Non-pigmented ciliary epithelial cell (primary cell): ENCODE data around the gene COL27A1.

Experiments used
- DNase-seq: peaks from one replicate; pipeline ENCODE4 v3.0.0-alpha.2; 2010; ENCODE audit warnings: low read depth

COL27A1 gene

DNA sequence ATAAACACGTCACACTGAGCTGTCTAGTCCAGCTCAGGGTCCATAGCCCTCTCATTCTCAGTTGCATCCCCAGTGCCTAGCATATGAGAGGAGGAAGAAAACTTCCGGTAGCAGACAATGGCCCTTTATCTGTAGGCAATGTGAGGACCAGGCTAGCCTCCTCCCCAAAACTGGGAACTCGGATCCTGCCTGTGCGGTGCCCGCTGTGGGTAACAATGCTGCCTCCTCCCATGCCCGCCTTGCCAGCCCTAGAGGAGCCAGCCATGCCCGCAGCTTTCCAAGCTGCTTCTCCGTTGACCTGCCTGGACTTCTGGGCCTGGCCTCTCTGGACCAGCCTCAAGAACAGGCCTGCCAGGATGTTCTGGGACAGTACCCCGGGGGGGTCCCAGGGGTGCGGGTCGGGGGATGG, 93.0 kb downstream of the COL27A1 start:
- DNase-seq = no peak

DNA sequence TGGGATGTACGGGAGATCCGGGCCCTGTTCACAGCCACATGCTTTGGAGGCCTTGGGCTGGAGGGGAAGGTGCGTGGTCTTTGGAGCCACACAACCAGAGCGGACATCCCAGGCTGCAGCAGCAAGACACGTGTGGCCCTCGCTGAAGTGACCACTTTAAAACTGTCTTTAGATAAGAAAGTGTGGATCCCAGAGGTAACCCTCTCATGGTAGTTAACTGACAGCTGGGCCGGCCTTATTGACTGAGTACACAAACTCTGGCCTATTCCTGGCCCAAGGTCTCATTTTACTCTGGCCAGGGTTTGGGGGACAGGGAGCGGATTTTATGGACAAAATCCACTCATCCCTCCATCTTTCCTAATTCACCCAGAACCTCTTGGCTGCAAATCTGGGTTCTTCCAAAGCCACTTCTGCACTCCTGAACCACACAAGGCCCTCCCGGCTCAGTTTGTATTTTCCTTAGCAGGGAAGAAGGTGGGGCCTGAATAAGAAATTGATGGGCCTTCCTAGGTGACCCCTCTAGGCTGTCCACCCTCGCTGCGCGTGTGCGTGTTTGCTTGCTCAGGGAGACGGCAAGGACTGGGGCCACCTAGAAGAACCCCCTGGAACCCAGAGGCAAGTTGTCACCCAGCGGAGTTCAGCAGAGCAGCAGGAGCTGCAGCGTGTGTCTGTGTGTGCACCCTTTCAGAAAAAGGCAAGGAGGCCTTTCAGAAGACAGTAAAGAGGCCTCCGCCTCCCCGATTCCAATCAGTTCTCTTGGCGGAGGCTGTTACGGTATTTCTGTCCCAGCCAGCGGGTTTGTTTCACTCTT, 94.3 kb downstream of the COL27A1 start:
- DNase-seq = no peak

DNA sequence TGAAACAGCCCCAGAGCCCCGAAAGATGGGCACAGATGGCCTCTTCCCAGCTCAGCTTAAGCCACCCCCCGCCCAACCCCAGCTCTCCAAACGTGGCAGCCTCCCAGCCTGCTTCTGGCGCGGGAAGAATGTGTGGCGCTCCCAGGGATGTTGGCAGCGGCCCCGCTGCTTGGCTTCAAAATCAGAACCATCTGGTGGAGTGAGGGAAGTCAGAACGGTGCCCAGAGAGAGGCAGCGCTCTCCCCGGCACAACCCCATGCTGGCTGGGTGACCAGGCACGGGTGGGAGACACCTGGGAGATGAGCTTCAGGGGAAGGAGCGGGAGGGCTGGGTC, 94.9 kb downstream of the COL27A1 start:
- DNase-seq = no peak

DNA sequence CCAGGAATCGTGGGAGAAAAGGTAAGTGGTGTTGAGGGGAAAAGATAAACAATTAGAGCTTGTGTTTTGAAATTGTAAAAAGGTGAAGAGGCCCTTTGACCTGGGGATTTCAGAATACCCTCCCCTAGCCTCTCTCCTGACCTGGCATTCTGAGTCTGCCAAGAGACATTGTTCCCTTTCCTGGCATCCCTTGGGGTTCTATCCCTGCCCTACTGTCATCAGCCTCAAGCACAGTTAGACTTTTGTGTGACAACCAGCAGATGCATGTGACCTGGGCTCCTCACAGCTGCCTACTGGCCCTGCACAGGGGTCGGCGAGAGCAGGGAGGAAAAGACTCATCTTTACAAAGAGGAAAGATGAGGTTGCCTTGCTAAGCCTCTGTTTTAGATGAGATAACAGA, 95.3 kb downstream of the COL27A1 start:
- no peak for DNase-seq

DNA sequence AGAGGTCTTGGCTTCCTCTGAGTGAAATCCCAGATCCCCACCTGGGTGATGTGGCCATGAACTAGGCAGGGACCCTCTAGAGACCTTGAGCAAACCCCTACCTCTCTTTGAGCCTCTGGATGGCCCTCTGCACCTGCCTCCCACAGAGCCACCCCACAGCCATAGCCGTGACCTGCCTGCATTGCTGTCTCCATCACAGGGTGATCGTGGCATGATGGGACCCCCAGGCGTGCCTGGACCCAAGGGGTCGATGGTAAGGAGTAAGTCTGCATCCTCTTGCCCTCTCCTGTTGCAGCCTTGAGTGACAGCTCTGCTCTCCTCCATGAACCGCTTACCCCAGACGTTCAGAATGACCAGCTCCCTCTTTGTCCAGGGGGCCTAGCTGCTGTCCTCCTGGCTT, 97.1 kb downstream of the COL27A1 start:
- DNase-seq = no peak

DNA sequence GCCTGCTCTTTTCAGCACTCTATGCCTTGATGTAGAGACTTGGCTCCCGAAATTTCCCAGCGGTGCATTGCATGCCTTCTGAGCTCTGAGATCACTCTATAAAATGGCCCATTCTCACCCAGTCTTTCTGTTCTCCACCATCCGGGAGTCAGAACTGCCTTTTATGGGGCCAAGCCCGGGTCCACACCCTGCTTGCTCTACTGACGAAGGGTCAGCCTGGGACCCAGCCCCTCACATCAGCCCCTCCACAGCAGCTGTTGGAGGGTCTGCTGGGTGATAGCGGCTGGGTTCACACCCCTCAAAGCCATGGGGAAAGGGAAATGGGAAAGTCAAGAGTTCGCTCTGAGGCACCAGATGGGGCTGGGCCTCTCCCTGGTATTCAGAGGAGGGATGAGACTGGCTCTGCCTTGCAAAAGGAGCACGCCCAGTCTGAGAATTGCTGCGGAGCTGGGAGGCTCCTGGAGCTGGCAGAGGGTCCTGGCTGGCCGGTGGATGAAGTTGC, 101.5 kb downstream of the COL27A1 start:
- DNase-seq = no peak

DNA sequence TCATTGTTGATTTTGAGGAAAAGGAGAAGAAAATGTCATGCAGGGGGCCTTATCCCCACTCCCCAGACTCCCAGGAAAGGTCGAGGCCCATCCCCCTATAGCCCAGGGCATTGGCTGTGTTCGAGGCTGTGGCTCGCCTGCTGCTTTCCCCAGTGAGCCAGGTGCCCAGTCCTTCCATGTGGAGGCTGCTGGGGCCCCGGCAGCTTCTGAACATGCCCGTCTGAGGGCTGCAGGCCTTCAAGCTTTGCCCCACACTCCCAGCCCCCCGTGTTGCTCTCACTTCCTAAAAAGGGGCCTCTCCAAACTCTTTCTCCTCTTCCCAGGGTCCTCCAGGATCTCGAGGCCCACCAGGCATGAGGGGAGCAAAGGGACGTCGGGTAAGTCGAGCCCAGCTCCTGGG, 102.9 kb downstream of the COL27A1 start:
- no peak for DNase-seq

DNA sequence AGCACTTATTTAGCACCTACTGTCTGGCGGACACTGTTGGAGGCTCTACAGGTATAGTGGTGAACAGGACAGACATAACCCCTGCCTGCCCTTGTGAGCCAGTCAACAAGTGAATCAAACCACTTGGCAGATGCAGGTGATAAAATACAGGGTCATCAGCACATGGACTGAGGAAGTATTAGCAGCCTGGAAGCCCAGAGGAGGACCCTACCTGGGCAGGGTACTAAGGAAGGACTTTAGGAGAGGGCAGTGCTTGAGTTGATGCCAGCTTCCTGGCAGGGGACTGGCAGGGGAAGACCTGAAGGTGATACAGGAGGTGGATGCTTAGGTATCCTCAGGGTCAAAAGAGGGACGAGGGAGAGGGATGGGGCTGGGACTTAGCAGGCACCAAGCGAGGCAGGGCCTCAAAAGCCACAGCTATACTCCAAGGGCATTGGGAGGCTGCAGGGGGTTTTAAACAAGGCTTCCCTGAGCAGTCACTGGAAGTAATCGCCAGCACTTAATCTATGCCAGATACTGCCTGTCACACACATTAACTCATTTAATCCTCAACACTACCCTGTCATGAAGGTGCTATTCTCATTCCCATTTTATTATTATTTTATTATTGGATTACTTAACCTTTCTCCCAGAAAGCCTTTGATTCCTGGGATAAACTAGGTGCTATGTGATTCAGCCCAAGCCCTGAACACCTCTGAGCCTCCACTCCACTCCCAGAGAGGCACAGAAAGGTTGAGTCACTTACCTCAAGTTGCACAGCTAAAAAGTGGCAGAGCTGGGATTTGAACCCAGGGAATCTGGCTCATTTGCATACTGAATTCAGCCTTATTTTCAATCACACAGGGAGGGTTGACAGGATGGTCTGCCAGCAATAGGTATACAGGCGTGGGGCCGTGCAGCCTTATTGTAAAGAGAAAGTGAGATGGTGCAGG, 103.8 kb downstream of the COL27A1 start:
- DNase-seq = no peak

DNA sequence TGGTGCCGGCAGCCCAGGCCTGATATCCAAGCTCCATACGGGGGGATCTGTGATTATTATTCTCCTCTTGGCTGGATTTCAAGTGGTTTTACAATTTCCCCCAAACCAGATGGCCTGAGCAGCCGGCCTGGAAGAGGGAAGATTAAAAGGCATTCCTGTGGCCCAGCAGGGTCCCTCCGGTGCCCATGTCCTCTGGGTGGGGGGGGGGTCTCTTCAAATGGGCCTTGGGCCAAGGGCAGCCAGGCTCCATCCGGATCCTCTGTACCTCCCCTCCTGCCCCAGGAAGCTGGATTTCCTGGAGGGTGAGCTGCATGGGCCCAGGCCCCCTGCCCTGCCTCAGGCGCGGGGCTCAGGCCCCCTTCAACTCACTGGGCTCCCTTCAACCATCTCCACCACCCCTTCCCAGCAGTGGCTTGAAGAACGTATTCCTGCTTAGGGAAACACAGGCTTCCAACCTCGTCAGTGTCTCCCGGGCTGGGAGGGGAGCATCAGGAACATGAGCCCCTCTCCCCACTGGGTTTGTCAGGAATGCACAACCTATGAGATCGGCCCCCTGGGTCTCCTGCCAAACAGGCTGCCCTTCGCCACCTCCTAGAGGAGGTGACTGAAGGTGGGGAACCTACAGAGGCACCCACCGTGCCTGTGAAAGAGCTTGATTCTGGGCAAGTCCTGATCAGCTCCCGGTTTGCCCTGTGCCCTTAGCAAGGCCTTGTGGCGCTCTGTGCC, 104.6 kb downstream of the COL27A1 start:
- no peak for DNase-seq

DNA sequence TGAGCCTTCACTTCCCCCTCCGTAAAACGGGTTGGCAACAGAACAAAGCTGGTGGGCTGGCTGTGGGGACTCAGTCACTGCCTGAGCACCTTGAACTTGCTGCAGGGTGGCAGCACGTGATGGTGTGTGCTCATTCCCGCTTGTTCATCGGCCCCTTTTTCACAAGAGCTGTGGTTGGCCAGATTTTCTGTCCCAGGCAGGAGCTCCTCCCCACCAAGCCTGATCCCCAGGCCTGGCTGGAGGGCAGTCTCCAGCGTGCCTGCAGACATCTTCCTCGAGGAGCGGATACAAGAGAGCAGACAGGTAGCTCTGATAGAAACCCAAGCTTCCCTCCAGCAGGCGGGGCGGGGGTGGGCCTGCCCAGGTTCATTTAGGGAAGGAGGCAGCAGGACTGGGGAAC, 105.7 kb downstream of the COL27A1 start:
- no peak for DNase-seq

DNA sequence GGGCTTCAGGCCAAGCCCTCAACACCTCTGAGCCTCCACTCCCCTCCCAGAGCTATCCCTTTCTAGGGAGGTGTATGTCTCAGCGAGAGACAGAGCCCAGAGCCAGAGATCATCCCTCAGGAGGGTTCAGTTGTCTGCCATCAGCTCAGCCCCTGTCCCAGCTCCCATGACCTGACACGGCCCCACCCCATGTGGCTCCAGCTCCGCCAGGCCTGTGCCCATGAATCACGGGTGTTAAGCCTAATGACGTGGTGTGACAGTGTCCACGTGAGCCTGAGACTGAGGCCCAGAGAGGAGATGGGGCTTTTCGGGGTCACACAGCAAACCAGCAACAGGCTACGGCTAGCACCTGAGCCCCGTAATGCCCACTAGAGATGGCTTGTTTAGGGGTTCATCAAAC, 106.7 kb downstream of the COL27A1 start:
- DNase-seq = no peak

DNA sequence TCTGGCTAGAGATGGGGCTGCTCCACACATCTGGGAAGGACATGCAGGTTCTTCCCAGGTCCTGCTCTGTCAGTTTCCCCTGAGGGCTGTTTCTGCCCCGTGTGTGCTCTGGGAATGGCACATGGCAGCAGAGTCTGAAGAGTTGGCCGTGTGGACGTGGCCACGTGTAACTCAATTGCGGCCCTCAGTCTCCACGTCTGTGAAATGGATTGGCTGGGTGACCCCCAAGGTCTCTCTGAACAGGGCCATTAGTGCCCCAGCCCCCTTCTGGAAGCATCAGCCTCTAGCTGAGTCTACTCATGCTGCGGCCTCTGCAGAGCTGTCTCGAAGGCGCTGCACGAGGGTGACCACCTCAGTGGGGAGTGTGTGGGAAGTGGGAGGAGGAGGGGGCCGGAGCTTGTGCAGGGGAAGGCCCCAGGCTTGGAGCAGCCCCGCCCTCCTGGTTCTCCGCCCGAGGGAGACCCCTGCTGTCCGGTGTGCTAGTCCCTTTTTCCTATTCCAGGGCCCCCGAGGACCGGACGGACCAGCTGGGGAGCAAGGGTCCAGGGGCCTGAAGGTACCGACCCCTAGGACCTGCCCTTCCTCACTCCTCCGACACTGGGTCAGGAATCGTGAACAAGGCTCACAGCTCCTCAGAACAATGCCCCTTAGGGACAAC, 108.6 kb downstream of the COL27A1 start:
- no peak for DNase-seq

DNA sequence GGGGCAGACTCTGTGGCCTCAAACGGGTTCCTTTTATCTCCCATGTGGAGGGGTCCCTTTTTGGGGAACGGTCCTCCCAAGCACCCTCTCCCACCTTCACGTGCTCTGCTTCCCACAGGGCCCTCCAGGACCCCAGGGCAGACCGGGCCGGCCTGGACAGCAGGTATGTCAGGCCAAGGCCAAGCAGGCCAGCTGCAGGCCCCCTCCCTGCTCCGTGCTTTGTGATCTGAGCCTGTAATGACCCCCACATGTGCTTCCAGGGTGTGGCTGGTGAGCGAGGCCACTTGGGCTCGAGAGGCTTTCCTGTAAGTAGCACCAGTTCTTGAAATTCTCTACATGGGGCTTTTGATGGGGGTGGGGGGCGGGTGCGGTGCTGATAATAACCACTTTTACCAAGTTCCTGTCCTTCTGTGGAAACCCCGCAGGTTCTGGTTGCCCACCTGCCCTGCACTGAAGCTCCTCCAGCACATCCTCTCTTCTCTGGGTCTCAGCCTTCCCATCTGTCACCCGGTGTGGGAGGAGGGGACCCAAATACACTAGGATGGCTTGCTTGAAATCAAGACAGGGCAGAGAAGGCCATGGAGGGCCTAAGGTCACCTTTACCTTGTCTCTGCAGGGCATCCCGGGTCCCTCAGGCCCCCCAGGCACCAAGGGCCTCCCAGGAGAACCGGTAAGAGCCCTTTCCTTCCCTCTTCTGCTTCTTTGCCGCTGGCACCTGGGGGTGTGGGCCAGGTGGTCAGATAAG, 109.6 kb downstream of the COL27A1 start:
- DNase-seq = no peak

DNA sequence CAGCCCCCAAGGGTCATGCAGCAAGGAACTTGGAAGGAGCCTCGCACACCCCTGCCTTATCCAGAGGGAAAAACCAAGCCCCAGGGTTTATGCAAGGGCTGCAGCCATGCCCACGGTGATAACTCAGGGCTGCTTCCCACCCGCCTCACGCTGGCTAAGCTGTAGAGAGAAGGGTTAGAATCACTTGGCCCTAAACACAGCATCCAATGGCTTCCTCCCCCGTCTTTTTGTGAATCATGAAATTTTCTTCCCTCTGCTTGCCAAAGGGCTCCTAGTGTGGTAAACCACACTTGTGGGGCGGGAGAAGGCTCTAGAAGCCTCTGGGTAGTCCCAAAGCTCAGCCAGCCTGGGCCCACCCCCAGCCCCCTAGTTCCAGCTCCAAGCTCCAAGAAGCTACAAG, 111.6 kb downstream of the COL27A1 start:
- DNase-seq = no peak

DNA sequence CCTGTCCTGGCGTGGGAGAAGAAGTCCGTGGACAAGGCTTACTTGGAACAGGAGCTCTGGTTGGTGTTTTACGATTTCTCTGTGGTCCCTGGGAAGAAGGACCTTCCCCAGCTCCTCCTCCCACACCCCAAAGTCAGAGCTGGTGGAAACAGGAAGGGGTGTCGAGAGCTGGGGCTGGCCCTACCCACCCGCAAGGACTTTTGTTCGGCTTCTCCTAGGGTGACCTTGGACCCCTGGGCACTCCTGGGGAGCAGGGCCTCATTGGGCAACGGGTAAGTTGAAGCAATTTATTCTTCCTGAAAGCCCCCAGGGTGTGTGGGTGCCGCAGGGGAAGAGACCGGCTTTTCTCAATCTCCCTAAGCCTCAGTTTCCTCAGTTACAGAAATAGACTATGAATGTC, 113.7 kb downstream of the COL27A1 start:
- no peak for DNase-seq

DNA sequence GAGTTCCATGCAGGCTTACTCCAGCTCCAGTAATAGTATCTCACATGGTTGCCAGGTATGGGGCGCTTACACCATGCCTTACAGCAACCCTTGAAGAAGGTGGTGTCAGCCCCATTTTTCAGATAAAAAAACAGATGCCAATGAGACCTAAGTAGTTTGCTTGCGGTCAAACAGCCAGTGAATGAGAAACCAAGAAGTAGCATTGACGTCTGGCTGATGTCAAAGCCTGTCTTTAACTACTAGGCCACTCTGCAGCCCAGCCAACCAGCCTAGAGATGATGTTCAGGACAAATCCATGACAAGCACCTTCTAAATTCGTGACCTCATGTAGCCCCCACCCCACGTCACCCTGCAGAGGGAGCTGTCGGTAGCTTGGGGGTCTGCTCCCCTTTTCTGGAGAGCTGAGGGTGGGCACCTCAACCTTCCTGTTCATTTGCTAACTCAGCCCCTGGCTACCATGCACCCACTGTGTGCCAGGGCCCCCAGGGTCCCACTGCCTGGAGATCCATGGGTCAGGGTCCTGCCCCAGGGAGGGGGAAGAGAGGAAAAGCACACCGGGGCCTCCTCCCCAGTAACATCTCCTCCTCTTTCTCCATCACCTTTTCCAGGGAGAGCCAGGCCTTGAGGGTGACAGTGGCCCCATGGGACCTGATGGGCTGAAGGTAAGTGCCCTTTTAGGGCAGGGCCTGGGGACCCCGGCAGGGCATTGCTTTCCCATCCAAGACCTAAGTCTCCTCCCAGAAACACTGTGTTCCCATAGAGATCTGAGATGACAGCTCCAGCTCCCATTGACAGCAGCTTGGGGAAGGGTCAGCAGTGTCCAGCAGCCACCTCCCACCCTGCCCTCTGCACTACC, 115.0 kb downstream of the COL27A1 start:
- DNase-seq = no peak

DNA sequence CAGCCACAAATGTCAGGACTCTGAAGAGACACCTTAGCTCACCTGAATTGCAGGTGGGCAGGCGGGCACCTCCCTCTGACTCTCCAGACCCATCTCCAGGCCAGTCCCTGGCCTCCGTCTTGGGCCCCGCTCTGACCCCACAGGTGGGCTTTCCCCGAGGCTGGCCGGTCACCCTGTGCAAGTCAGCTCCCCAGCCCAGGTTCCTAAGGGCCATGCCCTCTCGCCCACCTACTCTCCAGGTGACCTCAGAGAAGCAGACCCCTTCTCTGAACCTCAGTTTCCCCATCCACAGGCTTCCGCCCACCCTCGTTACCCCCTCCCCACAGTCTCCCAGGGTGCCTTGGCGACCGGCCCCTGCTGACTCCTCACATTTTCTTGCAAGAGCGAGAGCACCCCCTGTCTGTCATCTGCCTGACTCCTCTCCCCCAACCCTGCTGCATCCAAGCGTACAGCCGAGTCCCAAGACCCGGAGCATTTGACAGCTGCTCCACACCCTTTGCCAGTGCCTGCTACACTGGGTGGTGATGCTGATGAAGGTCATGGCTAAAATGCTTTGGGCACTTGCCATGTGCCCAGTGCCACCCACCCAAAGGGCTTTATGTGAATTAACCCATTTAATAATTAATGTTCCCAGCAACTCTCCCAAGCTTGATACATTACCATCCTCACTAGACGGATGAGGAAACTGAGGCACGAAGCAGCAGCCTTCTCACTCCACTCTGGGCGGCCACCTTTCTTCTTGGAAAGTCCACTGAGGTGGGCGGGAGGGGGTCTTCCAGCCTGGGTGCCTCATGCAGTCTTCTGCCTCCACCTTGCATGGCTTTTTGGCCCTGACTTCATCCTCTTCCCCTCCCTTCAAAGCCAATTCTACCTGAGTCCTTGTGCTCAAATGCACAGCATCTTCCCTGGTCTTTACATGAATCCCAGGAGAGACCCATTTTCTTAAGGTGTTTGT, 116.5 kb downstream of the COL27A1 start:
- no peak for DNase-seq

DNA sequence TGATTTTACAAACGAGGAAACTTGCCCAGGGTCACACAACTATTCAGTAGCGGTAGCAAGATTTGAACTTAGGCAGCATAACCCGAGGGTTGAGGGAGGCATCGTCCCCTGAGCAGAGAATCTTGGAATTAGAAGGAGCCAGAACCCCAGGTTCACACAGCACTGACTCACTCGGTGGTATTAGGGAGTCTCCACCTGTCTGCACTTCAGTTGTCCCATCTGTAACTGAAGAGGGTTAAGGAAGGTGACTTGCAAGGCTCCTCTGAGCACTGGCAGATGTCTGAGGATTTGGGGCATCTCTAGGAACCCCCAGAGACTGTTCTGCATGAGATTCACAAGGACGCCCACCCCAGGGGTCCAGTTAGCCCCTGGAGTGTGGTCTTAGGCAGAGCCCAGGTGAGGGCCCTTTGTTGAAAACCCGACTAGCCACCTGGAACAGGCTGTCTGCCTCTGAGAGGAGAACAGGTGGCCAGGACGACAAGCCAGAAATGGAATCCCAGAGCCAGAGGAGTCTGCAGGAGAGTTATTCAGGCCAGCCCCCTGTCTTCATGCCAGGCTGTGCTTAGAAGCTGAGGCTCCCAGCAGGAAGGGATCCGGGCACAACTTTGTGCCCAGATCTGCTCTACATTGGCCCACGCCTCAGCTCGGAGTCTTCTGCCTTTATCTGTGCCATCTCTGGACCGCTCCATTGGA, 117.5 kb downstream of the COL27A1 start:
- DNase-seq = no peak
